CD4-positive, alpha-beta T cell (primary cell): ENCODE measurements around the gene VSNL1. TPM values are rescaled to one million over a fixed set of nuclear protein-coding genes. Genes with fewer than 3 reads are reported as not detected.

Experiments
- ATAC-seq: fragments of 200-7000 bp; cut with Tn5 transposase; one replicate; pipeline ENCODE4 v1.10.0; 2022; ENCODE audit warnings: mild to moderate bottlenecking; ENCODE audit not compliant: poor library complexity
- CTCF ChIA-PET: fragments of 350-600 bp; sonication (Branson Sonifier 250); formaldehyde crosslinking; loops from one replicate; lab custom pipeline; 2021; ENCODE audit warnings: antibody characterized with exemption, inconsistent platforms; lab: Charles Lee
- POLR2A ChIA-PET: fragments of 350-600 bp; sonication (Branson Sonifier 250); formaldehyde crosslinking; loops from one replicate; lab custom pipeline; 2021; ENCODE audit warnings: antibody characterized with exemption, inconsistent platforms; lab: Charles Lee
- DNase-seq, 14 experiments: peaks; one replicate each; pipeline ENCODE4 v3.0.0-alpha.2; 2013 to 2020; ENCODE audit warnings: mixed read lengths in 2 of 14
- H3K27ac ChIP-seq, 2 donors: one replicate each; pipeline versions ENCODE4 v1.5.1 to v1.7.0; 2013; ENCODE audit warnings: low read length in 2 of 2, low read depth in 1 of 2, mild to moderate bottlenecking in 1 of 2
- H3K27me3 ChIP-seq, 2 experiments: 1 replicate in 1 of 2; 2 replicates in 1 of 2; pipeline versions ENCODE4 v1.6.1 to v1.7.0; 2013; ENCODE audit warnings: low read length in 2 of 2, control low read depth in 1 of 2, mild to moderate bottlenecking in 1 of 2, moderate library complexity in 1 of 2; ENCODE audit not compliant: insufficient read depth in 2 of 2, control insufficient read depth in 1 of 2
- H3K36me3 ChIP-seq: one replicate; pipeline ENCODE4 v1.6.1; 2013; ENCODE audit warnings: low read length, control low read depth; ENCODE audit not compliant: insufficient read depth
- H3K4me1 ChIP-seq: one replicate; pipeline ENCODE4 v1.6.1; 2013; ENCODE audit warnings: low read length, control low read depth; ENCODE audit not compliant: insufficient read depth
- H3K4me3 ChIP-seq: one replicate; pipeline ENCODE4 v1.5.1; 2013; ENCODE audit warnings: mild to moderate bottlenecking, low read length, moderate library complexity
- H3K9me3 ChIP-seq, 2 experiments: 1 replicate in 1 of 2; 2 replicates in 1 of 2; pipeline versions ENCODE4 v1.6.1 to v1.7.0; 2013; ENCODE audit warnings: low read length in 2 of 2, mild to moderate bottlenecking in 2 of 2, control low read depth in 1 of 2, moderate library complexity in 1 of 2; ENCODE audit not compliant: control insufficient read depth in 1 of 2, insufficient read depth in 1 of 2
- H3K27ac Mint-ChIP-seq: one replicate; pipeline ENCODE4 v1.8.0; 2020; ENCODE audit warnings: mixed read lengths
- H3K27me3 Mint-ChIP-seq: one replicate; pipeline ENCODE4 v1.8.0; 2021; ENCODE audit warnings: mixed read lengths
- H3K36me3 Mint-ChIP-seq: one replicate; pipeline ENCODE4 v1.8.0; 2021; ENCODE audit warnings: low read depth, mixed read lengths
- H3K4me1 Mint-ChIP-seq: one replicate; pipeline ENCODE4 v1.8.0; 2021; ENCODE audit warnings: low read depth, mixed read lengths
- H3K4me3 Mint-ChIP-seq: one replicate; pipeline ENCODE4 v1.8.0; 2020; ENCODE audit warnings: mild to moderate bottlenecking, mixed read lengths
- H3K9me3 Mint-ChIP-seq: one replicate; pipeline ENCODE4 v1.8.0; 2020; ENCODE audit warnings: mixed read lengths
- CTCF ChIP-seq: fragments of 200-600 bp; IDR thresholded peaks from one replicate; pipeline ENCODE4 v1.8.0; 2022; ENCODE audit warnings: antibody characterized with exemption, mild to moderate bottlenecking
- intact Hi-C, 2 experiments: fragments of 100-400 bp; cut with DNase I in 1 of 2; cut with micrococcal nuclease in 1 of 2; formaldehyde crosslinking; loops; one replicate each; pipeline versions ENCODE4 v1.15.1 to v1.9.0; 2023 to 2025; cut with DNase I, micrococcal nuclease
- total RNA-seq, 174 experiments: library from RNA in 2 of 174; stranded (reverse) in 2 of 174; gene quantifications; one replicate each; pipeline ENCODE4 v1.2.3 and lab custom pipeline; 2021 to 2026

Gene VSNL1
- total RNA-seq, 2 experiments from 2014 or later: not detected

- CTCF ChIA-PET: no interaction called here
- H3K27me3 ChIP-seq: peaks cover 25 to 42% of the 10 kb centered on the region in 2 experiments
These were observed 3.4 kb downstream of the VSNL1 start for GRCh38 chr2:17543848-17544247.

GRCh38 chr2:17544256-17544655 lies 3.8 kb downstream of the VSNL1 start:
- Histone ChIP-seq H3K27ac (no peak overlapping the region), H3K4me3 (no peak overlapping the region), H3K9me3 (peaks cover 0 to 9% of the 10 kb centered on the region in 2 experiments), H3K36me3 (no peaks in the 10 kb centered on the region), H3K27me3 (peaks cover 25 to 38% of the 10 kb centered on the region in 2 experiments), H3K4me1 (no peaks in the 10 kb centered on the region)
- Mint-ChIP-seq H3K27me3 (peaks cover 72% of the 10 kb centered on the region), H3K4me1 (no peaks in the 10 kb centered on the region), H3K36me3 (no peaks in the 10 kb centered on the region), H3K27ac (no peak overlapping the region), H3K4me3 (no peak overlapping the region), H3K9me3 (no peaks in the 10 kb centered on the region)
- ChIA-PET CTCF (no interaction called here), POLR2A (no interaction called here)
- TF ChIP-seq CTCF: no peak
- ATAC-seq: no peak
- intact Hi-C loops: no loop called here
- DNase-seq: no peak

More at GRCh38 chr2:17543848-17544247, 3.4 kb downstream of the VSNL1 start:
- Histone ChIP-seq H3K36me3 (no peaks in the 10 kb centered on the region), H3K9me3 (peaks cover 0 to 9% of the 10 kb centered on the region in 2 experiments), H3K27ac (no peak overlapping the region), H3K4me3 (no peak overlapping the region), H3K4me1 (no peaks in the 10 kb centered on the region)
- DNase-seq (no peak), ATAC-seq (no peak)
- Mint-ChIP-seq H3K4me1 (no peaks in the 10 kb centered on the region), H3K27me3 (peaks cover 74% of the 10 kb centered on the region), H3K36me3 (no peaks in the 10 kb centered on the region), H3K4me3 (no peak overlapping the region), H3K27ac (no peak overlapping the region), H3K9me3 (no peaks in the 10 kb centered on the region)
- POLR2A ChIA-PET: no interaction called here
- intact Hi-C loops: no loop called here
- no peak for TF ChIP-seq CTCF

- ATAC-seq (no peak), DNase-seq (no peak)
- TF ChIP-seq CTCF: no peak
- Histone ChIP-seq H3K4me1 (no peaks in the 10 kb centered on the region), H3K4me3 (no peak overlapping the region), H3K9me3 (no peaks in the 10 kb centered on the region), H3K36me3 (no peaks in the 10 kb centered on the region), H3K27me3 (peaks cover 12 to 23% of the 10 kb centered on the region in 2 experiments), H3K27ac (no peak overlapping the region)
- peaks cover 65% of the 10 kb centered on the region for H3K27me3 Mint-ChIP-seq
- no peaks in the 10 kb centered on the region for H3K4me1 Mint-ChIP-seq
- ChIA-PET POLR2A (no interaction called here), CTCF (no interaction called here)
- intact Hi-C loops: no loop called here
- no peaks in the 10 kb centered on the region for H3K36me3 Mint-ChIP-seq
- no peak overlapping the region for H3K4me3 Mint-ChIP-seq
- H3K9me3 Mint-ChIP-seq: no peaks in the 10 kb centered on the region
- no peak overlapping the region for H3K27ac Mint-ChIP-seq
These were observed 5.5 kb downstream of the VSNL1 start for GRCh38 chr2:17545680-17546613.
